Glomerular visceral epithelial cell (primary cell): Measurements from ENCODE around the gene GAGE12F.
"Not testable (repeated sequence)": the region's sequence is repeated elsewhere in the genome, so short reads cannot be mapped to it uniquely, and the experiment has no call there.

ENCODE experiments used
- DNase-seq: peaks from one replicate; pipeline ENCODE4 v3.0.0-alpha.2; 2016; ENCODE audit errors: extremely low spot score

The GAGE12F gene, protein sequence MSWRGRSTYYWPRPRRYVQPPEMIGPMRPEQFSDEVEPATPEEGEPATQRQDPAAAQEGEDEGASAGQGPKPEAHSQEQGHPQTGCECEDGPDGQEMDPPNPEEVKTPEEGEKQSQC

DNA sequence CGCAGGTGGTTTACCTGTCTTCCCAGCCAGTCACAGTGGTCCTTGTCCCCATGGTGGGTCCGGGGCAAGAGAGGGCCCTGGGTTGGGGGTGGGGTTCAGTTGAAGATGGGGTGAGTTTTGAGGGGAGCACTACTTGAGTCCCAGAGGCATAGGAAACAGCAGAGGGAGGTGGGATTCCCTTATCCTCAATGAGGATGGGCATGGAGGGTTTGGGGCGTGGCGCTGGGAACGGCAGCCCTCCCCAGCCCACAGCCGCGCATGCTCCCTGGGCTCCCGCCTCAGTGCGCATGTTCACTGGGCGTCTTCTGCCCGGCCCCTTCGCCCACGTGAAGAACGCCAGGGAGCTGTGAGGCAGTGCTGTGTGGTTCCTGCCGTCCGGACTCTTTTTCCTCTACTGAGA lies at the start of gene GAGE12F:
Gene GAGE12F, plus strand, starts transcription at position 301 of the 400 bp plus-strand sequence. CDS start 1,155 bp downstream, outside the sequence.
- DNase-seq = not testable (repeated sequence)

DNA sequence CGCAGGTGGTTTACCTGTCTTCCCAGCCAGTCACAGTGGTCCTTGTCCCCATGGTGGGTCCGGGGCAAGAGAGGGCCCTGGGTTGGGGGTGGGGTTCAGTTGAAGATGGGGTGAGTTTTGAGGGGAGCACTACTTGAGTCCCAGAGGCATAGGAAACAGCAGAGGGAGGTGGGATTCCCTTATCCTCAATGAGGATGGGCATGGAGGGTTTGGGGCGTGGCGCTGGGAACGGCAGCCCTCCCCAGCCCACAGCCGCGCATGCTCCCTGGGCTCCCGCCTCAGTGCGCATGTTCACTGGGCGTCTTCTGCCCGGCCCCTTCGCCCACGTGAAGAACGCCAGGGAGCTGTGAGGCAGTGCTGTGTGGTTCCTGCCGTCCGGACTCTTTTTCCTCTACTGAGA lies 28.8 kb upstream of the GAGE12F start, which contains the start of gene GAGE12C:
Gene GAGE12C, plus strand, starts transcription at position 301 of the 400 bp plus-strand sequence. CDS start 1,155 bp downstream, outside the sequence.
- DNase-seq = not testable (repeated sequence)

DNA sequence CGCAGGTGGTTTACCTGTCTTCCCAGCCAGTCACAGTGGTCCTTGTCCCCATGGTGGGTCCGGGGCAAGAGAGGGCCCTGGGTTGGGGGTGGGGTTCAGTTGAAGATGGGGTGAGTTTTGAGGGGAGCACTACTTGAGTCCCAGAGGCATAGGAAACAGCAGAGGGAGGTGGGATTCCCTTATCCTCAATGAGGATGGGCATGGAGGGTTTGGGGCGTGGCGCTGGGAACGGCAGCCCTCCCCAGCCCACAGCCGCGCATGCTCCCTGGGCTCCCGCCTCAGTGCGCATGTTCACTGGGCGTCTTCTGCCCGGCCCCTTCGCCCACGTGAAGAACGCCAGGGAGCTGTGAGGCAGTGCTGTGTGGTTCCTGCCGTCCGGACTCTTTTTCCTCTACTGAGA lies 19.2 kb upstream of the GAGE12F start, which contains the start of gene GAGE12D:
Gene GAGE12D, plus strand, starts transcription at position 301 of the 400 bp plus-strand sequence. CDS start 1,155 bp downstream, outside the sequence.
- not testable (repeated sequence) for DNase-seq

DNA sequence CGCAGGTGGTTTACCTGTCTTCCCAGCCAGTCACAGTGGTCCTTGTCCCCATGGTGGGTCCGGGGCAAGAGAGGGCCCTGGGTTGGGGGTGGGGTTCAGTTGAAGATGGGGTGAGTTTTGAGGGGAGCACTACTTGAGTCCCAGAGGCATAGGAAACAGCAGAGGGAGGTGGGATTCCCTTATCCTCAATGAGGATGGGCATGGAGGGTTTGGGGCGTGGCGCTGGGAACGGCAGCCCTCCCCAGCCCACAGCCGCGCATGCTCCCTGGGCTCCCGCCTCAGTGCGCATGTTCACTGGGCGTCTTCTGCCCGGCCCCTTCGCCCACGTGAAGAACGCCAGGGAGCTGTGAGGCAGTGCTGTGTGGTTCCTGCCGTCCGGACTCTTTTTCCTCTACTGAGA lies 9.7 kb upstream of the GAGE12F start, which contains the start of gene GAGE12E:
Gene GAGE12E, plus strand, starts transcription at position 301 of the 400 bp plus-strand sequence. CDS start 1,155 bp downstream, outside the sequence.
- DNase-seq = not testable (repeated sequence)

DNA sequence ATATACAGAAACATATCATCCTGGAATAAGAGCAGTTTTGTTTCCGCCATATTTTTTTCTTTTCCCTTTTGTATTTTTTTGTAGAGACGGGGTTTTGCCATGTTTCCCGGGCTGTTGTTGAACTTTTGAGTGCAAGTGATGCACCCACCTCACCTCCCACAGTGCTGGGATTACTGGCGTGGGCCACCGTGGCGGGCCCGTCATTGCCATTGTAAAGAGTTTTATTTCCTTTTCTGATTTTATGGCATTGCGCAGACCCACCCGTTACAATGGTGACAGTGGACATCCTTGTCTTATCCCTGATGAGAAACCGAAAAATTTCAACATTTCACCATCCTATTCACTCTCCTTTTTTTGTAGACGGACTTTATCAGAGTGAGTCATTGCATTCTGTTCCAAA lies 8.1 kb downstream of the GAGE12F start:
- not testable (repeated sequence) for DNase-seq

DNA sequence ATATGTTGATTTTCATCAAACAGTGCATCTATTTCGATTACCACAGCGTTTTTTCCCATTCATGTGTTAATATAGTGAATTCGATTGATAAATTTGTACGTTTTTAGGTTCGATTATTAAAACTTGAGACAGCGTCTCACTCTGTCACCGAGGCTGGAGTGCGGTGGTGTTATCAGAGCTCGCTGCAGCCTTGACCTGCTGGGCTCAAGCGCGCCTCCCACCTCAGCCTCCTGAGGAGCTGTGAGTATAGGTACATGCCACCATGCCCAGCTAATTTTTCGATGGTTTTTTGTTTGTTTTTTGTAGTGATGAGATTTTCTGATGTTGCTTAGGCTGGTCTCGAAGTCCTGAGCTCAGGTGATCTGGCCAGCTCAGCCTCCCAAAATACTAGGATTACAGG lies 8.5 kb downstream of the GAGE12F start:
- DNase-seq = not testable (repeated sequence)

DNA sequence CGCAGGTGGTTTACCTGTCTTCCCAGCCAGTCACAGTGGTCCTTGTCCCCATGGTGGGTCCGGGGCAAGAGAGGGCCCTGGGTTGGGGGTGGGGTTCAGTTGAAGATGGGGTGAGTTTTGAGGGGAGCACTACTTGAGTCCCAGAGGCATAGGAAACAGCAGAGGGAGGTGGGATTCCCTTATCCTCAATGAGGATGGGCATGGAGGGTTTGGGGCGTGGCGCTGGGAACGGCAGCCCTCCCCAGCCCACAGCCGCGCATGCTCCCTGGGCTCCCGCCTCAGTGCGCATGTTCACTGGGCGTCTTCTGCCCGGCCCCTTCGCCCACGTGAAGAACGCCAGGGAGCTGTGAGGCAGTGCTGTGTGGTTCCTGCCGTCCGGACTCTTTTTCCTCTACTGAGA lies 9.5 kb downstream of the GAGE12F start, which contains the start of gene GAGE12G:
Gene GAGE12G, plus strand, starts transcription at position 301 of the 400 bp plus-strand sequence. CDS start 1,155 bp downstream, outside the sequence.
- not testable (repeated sequence) for DNase-seq

DNA sequence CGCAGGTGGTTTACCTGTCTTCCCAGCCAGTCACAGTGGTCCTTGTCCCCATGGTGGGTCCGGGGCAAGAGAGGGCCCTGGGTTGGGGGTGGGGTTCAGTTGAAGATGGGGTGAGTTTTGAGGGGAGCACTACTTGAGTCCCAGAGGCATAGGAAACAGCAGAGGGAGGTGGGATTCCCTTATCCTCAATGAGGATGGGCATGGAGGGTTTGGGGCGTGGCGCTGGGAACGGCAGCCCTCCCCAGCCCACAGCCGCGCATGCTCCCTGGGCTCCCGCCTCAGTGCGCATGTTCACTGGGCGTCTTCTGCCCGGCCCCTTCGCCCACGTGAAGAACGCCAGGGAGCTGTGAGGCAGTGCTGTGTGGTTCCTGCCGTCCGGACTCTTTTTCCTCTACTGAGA lies 19.0 kb downstream of the GAGE12F start, which contains the start of gene GAGE12H:
Gene GAGE12H, plus strand, starts transcription at position 301 of the 400 bp plus-strand sequence. CDS start 1,155 bp downstream, outside the sequence.
- not testable (repeated sequence) for DNase-seq

DNA sequence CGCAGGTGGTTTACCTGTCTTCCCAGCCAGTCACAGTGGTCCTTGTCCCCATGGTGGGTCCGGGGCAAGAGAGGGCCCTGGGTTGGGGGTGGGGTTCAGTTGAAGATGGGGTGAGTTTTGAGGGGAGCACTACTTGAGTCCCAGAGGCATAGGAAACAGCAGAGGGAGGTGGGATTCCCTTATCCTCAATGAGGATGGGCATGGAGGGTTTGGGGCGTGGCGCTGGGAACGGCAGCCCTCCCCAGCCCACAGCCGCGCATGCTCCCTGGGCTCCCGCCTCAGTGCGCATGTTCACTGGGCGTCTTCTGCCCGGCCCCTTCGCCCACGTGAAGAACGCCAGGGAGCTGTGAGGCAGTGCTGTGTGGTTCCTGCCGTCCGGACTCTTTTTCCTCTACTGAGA lies 28.6 kb downstream of the GAGE12F start, which contains the start of gene GAGE2A:
Gene GAGE2A, plus strand, starts transcription at position 301 of the 400 bp plus-strand sequence. CDS start 1,155 bp downstream, outside the sequence.
- DNase-seq = not testable (repeated sequence)

DNA sequence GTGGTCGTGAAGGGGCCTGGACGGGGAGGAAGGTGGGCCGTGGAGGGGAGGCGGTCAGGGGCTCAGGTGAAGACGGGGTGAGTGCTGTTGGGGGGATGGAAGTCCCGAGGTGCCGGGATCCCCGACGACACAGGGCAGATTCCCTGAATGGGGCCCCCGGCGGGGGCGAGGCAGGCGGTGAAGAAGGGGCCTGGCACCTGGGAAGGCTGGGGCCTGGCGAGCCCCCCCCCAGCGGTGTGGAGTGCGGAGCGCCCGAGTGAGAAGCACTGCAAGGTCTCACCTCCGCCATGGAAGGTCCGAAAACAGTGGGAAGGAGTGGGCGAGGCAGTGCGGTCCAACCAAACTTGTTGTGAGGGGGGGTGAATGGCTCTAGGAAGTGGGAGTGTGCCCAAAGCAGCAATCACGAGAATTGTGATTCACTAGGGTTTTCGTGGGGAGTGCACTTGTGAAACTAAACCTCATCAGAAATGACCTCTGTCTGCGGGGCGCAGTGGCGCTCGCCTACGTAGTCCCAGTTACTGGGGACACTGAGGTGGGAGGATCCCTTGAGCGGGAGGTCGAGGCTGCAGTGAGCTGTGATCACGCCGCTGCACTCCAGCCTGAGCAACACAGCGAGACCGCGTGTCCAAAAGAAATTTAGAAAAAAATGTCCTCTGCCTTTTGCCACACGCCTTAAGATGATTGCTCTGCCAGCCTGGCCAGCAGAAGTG lies 29.3 kb downstream of the GAGE12F start:
- not testable (repeated sequence) for DNase-seq

DNA sequence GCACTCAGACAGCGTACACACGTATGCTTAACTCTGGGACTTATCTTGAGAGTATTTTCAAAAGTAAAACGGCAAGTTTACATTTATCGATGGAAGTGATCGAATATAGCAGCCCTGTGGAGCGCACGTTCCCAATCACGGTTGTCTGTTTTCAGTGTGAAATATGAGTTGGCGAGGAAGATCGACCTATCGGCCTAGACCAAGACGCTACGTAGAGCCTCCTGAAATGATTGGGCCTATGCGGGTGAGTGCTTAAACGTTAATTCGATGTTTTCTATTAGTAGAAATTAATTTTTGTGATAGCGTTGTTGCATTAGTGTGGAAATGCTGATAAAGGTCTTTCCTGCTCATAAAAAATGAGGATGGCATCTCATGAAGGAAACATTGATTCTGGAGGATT lies 29.8 kb downstream of the GAGE12F start:
- DNase-seq = not testable (repeated sequence)

DNA sequence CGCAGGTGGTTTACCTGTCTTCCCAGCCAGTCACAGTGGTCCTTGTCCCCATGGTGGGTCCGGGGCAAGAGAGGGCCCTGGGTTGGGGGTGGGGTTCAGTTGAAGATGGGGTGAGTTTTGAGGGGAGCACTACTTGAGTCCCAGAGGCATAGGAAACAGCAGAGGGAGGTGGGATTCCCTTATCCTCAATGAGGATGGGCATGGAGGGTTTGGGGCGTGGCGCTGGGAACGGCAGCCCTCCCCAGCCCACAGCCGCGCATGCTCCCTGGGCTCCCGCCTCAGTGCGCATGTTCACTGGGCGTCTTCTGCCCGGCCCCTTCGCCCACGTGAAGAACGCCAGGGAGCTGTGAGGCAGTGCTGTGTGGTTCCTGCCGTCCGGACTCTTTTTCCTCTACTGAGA lies 38.1 kb downstream of the GAGE12F start, which contains the start of gene GAGE1:
Gene GAGE1, plus strand, starts transcription at position 301 of the 400 bp plus-strand sequence. CDS start 1,155 bp downstream, outside the sequence.
- not testable (repeated sequence) for DNase-seq

DNA sequence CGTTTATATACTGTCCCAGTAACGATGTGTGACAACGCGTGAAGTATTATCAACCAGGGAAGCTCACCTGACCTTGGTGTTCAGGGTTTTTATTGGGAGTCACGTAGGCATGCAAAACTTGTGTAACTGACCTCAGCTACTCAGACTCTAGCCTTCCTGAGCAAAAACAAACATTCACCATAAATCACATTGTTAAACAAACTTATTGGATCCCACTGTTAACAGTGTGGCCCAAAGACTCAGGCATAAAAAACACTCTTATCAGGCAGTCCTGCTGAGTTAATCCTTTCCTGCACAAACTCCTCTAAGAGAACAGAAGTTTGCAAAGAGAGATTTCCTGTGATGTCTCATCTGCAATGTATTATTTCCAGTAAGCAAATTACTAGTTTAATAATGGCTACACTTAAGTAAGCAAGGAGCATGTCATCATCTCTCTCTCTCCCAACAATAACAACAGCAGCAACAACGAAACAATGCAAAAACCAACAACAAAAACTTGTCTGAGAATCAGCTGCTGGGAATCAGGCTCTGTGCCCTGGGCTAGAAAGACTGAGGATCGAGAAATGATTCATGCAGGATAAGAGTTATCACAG lies 50.2 kb downstream of the GAGE12F start:
- no peak for DNase-seq
